GM18511 (cell line): ENCODE results near the gene FNDC4.
"Not testable (repeated sequence)": the region's sequence is repeated elsewhere in the genome, so short reads cannot be mapped to it uniquely, and the experiment has no call there.

Source experiments
- ATAC-seq: cut with Tn5 transposase; IDR thresholded peaks from one replicate; pipeline ENCODE4 v1.9.1; 2021; ENCODE audit warnings: mild to moderate bottlenecking, moderate library complexity; ENCODE audit not compliant: unreplicated experiment

The FNDC4 gene, protein sequence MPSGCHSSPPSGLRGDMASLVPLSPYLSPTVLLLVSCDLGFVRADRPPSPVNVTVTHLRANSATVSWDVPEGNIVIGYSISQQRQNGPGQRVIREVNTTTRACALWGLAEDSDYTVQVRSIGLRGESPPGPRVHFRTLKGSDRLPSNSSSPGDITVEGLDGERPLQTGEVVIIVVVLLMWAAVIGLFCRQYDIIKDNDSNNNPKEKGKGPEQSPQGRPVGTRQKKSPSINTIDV

DNA sequence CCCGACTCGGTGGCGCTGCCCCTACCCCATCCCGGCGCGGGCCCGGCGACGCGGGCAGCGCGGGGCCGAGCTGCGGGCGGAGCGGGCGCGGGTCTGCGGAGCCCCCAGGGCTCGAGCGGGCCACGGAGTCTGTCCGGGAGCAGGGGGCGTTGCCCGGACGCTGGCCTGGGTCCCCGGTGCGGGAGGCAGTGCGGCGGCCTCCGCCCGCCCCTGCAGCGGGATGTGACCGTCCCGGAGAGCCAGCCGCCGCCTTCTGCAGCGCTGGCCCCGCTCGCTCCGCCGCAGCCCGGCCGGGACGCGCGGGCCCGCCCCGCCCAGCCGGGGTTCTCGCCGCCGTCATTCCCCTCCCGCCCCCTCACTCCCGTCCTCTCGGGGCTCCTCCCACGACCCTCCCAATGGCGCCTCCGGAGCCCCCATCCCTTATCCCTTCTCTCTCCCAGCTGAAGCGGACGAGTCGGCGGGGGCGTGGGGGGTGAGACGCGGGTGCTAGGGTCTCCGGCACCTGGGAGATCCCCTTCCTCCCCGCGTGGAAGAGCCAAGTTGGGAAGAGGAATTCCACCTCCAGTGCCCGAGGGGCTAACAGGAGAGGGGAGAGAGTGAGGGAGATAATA lies at the start of gene FNDC4:
FNDC4 (minus strand) TSS at position 257 of the 611 bp plus-strand sequence. CDS start 521 bp downstream, outside the sequence.
- no peak for ATAC-seq

DNA sequence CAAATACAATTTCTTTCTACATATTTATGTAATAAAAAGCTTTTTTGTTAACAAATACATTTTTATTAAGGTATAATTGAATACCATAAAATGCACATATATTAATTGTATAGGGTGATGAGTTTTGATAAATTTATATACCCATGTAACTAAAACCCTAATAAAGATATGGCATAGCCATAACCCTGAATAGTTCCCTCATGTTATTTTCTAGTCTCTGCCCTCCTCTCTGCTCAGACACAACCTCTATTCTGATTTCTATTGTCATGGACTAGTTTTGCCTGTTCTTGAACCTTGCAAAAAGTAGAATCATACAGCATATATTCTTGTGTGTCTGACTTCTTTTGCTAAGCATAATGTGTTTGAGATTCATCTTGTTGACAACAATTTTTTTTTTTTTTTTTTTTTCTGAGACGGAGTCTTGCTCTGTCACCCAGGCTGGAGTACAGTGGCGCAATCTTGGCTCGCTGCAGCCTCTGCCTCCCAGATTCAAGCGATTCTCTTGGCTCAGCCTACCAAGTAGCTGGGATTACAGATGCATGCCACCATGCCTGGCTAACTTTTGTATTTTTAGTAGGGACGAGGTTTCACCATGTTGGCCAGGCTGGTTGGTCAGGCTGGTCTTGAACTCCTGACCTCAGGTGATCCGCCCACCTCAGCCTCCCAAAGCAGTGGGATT lies 49.3 kb upstream of the FNDC4 start:
- ATAC-seq, result no peak

DNA sequence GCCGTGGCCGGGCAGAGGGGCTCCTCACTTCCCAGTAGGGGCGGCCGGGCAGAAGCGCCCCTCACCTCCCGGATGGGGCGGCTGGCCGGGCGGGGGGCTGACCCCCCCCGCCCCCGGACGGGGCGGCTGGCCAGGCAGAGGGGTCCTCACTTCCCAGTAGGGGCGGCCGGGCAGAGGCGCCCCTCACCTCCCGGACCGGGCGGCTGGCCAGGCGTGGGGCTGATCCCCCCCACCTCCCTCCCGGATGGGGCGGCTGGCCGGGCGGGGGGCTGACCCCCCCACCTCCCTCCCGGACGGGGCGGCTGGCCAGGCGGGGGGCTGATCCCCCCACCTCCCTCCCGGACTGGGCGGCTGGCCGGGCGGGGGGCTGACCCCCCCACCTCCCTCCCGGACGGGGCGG lies 44.6 kb upstream of the FNDC4 start:
- not testable (repeated sequence) for ATAC-seq

DNA sequence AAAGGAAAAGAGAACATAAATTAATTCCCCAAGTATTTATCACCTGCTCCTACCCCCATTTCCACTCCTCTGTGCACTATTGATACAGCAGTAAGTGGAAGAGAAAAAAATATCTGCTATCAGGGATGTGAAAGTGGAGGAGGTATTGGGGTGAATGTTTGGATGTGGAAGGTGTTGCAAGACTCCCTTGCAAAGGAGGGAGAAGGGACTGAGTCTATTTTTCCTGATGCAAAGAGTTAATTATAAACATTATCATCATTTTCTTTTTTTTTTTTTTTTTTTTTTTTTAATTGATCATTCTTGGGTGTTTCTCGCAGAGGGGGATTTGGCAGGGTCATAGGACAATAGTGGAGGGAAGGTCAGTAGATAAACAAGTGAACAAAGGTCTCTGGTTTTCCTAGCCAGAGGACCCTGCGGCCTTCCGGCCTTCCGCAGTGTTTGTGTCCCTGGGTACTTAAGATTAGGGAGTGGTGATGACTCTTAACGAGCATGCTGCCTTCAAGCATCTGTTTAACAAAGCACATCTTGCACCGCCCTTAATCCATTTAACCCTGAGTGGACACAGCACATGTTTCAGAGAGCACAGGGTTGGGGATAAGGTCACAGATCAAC lies 43.9 kb upstream of the FNDC4 start:
- ATAC-seq, result not testable (repeated sequence)

DNA sequence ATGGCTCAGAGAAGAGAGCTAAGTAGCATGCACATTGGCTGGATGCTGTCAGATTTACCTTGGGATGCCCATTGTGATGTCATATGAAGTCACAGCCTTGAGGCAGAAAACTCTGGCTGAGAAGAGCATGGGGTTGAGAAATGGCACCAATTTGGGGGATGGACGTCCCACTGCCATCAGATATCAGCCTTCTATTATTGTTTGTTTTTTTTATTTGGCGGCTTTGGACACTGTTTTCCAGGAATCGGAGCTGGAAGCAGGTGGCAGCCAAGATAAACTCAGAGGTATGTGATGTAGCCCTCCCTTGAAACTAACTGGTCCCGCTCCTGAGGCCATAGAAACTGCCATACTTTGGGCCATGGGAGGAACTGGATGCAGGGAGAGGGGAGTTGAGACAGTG lies 42.3 kb upstream of the FNDC4 start:
- no peak for ATAC-seq

DNA sequence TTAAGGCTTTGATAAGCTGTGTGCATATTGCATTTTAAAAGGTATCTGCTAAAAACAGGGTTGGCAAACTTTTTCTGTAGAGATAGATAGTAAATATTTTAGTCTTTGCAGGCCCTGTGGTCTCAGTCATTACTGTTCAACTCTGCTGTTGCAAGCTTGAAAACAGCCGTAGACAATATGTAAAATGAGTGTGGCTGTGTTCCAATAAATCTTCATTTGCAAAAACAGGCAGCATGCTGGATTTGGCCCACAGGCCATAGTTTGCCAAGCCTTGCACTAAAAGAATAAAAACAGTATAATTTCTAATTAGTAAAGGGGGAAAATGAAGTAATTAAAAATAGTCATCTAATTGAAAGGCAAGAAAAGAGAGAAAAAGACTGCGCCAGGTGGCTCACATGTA lies 37.0 kb upstream of the FNDC4 start:
- no peak for ATAC-seq

DNA sequence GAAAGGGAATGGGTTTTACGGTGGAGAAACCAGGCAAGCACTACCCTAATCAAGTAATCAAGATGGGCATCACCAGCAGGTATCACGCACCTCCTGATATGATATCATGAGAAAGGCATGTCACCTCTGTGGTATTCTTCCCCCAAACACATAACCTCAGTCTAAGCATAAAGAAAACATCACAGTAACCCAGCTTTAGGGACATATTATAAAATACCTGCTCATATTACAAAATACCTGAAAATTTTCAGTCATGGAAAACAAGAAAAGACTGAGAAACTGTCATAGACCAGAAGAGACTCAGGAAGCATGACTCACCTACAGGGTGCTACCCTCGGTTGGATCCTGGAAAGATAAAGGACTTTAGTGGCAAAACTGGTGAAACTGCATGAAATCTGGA lies 32.2 kb upstream of the FNDC4 start:
- no peak for ATAC-seq

DNA sequence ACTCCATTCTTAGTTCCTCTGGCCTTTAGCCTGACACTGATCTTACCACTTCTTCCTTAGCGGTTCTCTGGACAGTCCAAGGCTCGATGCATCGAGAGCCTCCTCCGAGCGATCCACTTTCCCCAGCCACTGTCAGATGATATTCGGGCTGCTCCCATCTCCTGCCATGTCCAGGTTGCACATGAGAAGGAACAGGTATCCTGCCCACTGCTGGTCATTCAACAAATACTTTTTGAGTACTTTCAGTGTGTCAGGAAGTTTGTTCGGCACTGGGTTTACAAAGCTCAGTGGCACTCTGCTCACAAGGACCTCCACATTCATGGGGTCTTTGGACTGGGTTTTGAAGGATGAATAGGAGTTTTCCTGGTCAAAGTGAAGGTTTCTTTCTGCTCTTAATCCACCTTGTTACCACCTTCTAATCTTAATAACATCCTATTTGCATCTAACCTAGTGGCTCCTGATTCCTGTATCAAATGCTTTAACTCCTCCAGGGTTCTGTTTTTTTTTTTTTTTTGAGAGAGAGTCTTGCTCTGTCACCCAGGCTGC lies 27.5 kb upstream of the FNDC4 start:
- no peak for ATAC-seq

DNA sequence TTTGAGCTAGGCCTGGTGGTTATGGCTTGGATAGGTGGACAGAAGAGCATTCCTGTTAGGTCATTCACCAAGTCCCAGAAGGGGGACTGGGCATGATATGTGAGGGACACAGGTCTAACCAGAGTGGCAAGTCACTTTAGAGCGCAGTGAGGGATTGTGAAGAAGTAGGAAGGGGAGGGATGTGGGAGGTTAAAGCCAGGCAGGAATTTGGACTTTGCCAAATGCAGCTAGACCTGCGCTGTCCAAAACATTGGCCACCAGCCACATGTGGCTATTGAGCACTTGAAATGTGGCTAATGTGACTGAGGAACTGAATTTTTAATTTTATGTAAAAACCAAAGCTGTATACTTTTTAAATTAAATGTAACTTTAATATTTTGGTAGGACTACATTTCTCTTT lies 25.3 kb upstream of the FNDC4 start:
- ATAC-seq, result no peak

DNA sequence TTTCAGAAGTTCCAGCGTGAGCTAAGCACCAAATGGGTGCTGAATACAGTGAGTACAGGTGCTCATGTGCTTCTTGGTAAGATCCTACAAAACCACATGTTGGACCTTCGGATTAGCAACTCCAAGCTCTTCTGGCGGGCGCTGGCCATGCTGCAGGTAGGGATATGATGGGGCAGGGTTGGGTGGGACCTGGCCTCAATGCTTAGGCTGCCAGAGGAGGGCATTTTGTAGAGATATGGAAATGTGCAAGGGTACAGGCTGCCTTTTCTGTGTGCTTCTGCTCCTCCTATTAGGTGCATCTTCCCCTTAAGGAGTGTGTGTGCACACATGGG lies 23.7 kb upstream of the FNDC4 start:
- no peak for ATAC-seq

DNA sequence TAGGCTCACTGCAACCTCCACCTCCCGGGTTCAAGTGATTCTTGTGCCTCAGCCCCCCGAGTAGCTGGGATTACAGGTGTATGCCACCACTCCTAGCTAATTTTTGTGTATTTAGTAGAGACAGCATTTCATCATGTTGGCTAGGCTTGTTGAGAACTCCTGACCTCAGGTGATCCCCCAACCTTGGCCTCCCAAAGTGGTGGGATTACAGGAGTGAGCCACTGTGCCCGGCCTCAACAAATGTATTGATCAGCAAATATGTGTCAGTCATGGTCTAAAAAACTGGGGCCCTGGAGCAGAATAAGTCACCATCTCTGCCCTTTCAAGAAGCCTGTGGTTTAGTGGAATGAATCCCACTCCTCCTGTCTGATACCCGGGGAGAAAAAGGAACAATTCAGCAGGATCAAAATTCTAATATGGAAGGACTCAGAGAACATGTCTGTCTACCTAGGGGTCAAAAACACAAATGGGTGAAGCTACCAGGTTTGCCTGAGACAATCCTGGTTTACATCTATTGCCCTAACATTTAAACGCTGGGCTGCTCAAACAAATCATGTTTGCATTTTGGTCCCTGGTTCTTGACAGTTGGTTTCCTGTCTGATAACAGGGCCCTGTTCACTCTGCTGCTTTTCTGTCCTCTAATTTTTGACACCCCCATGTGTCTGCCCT lies 23.2 kb upstream of the FNDC4 start:
- ATAC-seq, result no peak

DNA sequence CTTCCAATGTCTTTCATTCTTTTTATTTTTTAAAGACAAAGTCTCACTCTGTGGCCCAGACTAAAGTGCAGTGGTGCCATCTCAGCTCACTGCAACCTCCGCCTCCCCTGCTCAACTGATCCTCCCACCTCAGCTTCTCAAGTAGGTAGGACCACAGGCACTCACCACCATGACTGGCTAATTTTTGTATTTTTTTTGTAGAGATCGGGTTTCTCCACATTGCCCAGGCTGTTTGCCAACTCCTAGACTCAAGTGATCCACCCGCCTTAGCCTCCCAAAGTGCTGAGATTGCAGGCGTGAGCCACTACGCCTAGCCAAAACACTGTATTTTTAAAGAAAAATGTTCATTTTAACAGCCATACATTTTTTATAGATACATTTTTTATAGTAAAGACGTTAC lies 14.3 kb upstream of the FNDC4 start:
- ATAC-seq, result no peak

DNA sequence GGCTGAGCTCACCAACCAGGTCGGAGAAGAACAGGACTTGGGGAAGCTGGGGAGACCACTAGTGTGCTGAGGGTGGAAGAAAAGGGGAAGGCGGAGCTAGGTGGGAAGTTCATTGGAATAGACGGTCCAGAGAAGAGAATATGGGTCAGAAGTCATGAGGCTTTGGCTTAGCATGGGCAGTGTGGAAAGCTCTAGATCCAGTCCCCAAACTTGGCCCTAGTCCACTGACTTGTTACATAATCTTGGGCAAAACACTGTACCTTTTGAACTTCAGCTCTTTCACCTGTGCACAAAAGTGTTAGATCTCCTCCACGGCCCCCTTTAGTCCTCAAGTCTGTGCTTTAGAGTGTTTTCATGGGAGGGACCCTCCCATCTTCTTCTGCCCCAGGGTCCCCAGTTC lies 12.3 kb upstream of the FNDC4 start:
- no peak for ATAC-seq

DNA sequence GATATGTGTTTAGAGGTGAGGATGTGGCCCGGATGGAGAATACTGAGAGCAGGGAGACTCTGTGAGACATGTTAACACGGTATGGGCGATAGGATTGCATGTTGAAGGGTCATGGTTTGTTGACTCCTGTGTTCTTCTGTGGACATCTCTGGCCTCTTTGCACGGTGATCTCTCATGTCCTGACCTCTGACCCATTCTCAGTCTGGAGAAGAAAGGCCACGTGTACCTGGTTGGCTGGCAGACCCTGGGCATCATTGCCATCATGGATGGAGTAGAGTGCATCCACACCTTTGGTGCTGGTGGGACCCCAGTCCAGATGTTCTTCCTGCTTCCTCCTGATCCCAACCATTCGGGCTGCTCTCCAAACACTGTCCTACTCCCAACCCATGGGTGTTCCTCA lies 11.6 kb upstream of the FNDC4 start:
- no peak for ATAC-seq

DNA sequence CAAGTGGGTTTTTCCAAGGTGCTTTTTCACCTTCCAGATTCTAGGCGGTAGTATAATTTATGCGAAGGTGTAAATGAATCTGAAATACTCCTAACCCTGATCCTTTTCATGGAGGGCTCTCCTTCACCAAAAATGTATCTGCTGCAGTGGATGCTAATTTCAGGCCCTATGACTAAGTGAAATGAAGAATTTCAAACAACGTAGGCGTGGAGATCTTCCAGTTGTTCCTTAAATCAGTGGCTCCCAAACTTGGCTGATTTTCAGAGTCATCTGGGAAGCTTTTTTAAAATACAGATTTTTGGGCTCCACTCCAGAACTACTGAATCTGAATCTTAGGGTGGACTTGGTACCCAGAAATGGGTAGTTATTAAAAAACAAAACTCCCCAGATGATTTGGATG lies 7.1 kb upstream of the FNDC4 start:
- ATAC-seq, result no peak

DNA sequence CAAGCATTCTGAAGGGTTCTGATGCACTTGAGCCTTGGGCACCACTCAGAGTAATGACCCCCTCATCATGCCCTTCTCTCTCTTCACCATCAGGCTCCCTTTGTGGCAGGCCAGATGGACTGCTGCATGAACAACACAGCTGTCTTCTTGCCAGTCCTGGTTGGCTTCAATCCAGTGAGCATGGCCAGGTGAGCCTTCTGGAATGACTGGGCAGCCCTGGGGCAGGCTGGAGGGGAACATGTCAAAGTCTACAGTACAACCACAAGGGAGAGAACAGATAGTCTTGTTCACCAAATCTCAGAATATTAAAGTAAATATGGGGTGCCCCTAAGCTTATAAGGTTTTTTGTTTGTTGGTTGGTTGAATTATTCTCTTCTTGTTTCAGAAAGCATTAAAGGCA lies 6.0 kb upstream of the FNDC4 start:
- ATAC-seq, result no peak

DNA sequence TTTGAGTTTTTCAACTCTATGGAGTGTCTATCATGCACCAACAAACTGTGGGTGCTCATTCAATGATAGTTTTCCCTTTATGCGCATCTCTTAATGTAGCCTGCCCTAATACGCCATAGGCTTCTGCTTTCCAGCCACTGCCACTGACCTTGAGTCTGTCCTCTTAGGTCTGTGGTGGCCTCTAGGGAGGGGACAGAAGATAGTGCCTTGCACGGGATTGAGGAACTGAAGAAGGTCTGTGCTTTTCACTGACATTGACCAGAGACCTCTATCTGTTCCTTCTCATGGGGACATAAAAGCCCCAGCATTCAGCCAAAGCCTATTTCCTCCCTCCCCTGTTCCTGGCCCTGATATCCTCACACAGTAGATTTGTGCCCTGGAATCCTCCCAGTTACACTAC lies 4.0 kb upstream of the FNDC4 start:
- ATAC-seq, result no peak

DNA sequence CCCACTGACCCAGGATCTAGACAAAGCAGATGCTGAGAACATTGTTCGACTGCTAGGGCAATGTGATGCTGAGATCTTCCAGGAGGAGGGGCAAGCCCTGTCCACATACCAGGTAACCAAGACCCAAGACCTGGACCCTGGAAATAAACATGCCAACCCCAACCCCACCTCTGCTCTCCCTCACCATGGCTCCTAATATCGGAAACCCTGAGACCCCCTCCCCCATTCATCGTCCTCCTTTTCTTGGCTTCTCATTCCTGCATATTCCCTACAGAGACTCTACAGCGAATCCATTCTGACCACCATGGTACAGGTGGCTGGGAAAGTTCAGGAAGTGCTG lies 2.3 kb upstream of the FNDC4 start:
- ATAC-seq, result no peak

DNA sequence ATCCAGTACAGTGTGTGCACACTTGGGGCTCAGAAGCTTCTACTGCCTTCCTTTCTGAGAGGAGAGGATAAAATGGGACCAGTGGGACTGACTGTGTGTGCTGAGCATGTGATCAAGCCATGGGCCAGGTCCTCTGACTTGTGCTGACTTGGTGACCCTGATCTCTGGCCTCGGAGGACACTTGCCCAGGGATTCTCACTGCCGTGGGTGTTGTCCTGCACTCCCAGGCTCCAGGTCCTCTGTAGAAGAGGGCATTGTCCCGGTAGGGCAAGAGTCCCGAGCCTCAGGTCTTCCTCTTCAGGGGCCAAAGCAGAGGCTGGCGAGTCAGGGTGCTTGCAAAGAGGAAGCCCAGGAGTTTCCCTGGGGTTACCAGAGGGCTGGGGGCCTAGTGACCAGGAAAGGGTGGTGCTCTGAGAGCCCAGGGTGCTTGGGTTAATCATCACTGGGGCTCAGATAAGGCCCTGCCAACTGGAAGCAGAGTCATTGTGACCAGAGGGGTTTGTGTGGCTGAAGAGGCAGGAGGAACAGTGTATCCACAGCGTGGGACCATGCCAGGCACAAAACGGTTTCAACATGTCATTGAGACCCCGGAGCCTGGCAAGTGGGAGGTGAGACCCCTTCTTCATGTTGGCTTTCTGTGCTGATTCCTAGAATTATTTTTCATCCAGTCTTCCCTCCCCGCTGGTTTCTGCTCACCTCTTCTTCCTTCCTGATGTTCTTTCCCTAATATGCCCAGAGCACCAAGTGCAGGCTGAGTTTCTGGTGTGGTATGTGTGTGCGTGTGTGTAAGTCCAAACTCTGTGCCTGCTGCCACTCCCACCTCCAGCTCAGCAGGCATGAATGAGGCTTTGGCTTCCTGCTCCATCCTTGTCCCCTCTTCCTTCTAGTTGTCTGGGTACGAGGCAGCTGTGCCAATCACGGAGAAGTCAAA lies 1.6 kb upstream of the FNDC4 start, which contains the start of gene GCKR:
GCKR (plus strand) TSS at position 483 of the 931 bp plus-strand sequence; CDS start at position 549, 66 bp downstream.
- ATAC-seq, result no peak

DNA sequence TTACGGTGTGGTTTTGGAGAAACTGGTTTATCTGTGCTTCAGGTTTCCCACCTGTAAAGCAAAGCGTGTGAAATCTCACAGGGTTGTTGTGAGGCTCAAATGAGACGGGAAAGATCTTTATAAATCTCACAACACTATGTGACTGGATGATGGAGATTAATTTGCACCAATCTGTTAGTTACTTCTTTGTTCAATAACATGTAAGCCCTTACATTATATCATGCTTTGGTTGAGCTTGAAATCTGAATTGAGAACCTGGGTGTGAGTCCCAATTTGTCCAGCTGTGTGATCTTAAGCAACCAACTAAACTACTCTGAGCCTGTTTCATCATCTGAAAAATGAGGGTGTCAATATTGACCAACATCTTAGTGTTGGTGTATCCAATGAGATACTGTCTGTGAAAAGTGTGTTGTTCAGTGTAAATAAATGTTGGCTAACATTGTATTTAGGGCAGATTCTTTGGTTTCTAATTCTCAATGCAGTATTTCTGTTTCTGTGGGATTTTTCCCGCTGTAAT lies 898 bp upstream of the FNDC4 start:
- ATAC-seq, result no peak
